K562 (cell line): ENCODE data around the gene SPINK4. TPM values are rescaled to one million over a fixed set of nuclear protein-coding genes. Genes with fewer than 3 reads are reported as not detected.
A peak's percentile ranks its signal among the peaks of the same experiment; 100 is the strongest.

ENCODE experiments used
- ATAC-seq: fragments of 200-7000 bp; cut with Tn5 transposase; 3 replicates; pipeline ENCODE4 v1.9.1; 2020; ENCODE audit warnings: moderate library complexity
- BruUV-seq: library from RNA; stranded (reverse); fragments of 400-500 nt; replicated peaks from 2 replicates; lab custom pipeline; 2021; lab: Mats Ljungman, UMichigan
- CTCF ChIA-PET: fragments of 300-600 bp; formaldehyde crosslinking; extraction: SDS; loops from one replicate; lab custom pipeline; 2021; ENCODE audit warnings: low intra/inter-chr PET ratio; lab: Yijun Ruan, JAX
- POLR2A ChIA-PET: fragments of 300-600, 350-650 bp; sonication (Branson Sonifier 250); formaldehyde crosslinking; extraction: SDS; loops from one replicate; lab custom pipeline; 2021; ENCODE audit warnings: antibody characterized with exemption, inconsistent platforms; lab: Yijun Ruan, JAX
- DNase-seq, 4 experiments: peaks; one replicate each; pipeline versions ENCODE4 v3.0.0 to v3.0.0-alpha.2; 2011 to 2018; ENCODE audit warnings: low spot score in 3 of 4, mixed read lengths in 3 of 4; ENCODE audit errors: extremely low read depth in 1 of 4
- FAIRE-seq: peaks from 2 replicates; lab custom pipeline; 2011; peaks lifted over from hg19 to GRCh38; lab: Jason Lieb, UNC
- H2AFZ ChIP-seq: 2 replicates; pipeline ENCODE4 v1.6.0; 2011; ENCODE audit warnings: low read depth, low read length, control low read depth, inconsistent platforms
- H3K27ac ChIP-seq: fragments of 200-600 bp; 3 replicates; pipeline ENCODE4 v1.8.0; 2011; ENCODE audit warnings: low read depth, mild to moderate bottlenecking, control low read depth, inconsistent platforms, low read length, moderate library complexity, mixed read lengths; ENCODE audit errors: extremely low read depth
- H3K27me3 ChIP-seq, 2 experiments: fragments of 300-600 bp in 1 of 2; 2 replicates in 1 of 2; 3 replicates in 1 of 2; pipeline versions ENCODE4 v1.6.0 to v1.8.0; 2011; ENCODE audit warnings: inconsistent platforms in 2 of 2, low read length in 2 of 2, mild to moderate bottlenecking in 1 of 2, mixed read lengths in 1 of 2, moderate library complexity in 1 of 2; ENCODE audit not compliant: control insufficient read depth in 2 of 2, insufficient read depth in 2 of 2
- H3K36me3 ChIP-seq: fragments of 300-600 bp; 3 replicates; pipeline ENCODE4 v1.8.0; 2011; ENCODE audit warnings: mild to moderate bottlenecking, low read length, inconsistent platforms; ENCODE audit not compliant: control insufficient read depth, insufficient read depth
- H3K4me1 ChIP-seq, 2 experiments: fragments of 200-600 bp in 1 of 2; replicated peaks in 1 of 2; 2 replicates in 1 of 2; 3 replicates in 1 of 2; pipeline versions ENCODE4 v1.5.1 to v1.8.0; 2011; ENCODE audit warnings: inconsistent platforms in 2 of 2, low read length in 2 of 2, mild to moderate bottlenecking in 1 of 2, mixed read lengths in 1 of 2, moderate library complexity in 1 of 2; ENCODE audit not compliant: control insufficient read depth in 2 of 2, insufficient read depth in 2 of 2
- H3K4me2 ChIP-seq: 2 replicates; pipeline ENCODE4 v1.6.1; 2011; ENCODE audit warnings: low read length, control low read depth, inconsistent platforms, mixed read lengths; ENCODE audit not compliant: insufficient read depth
- H3K4me3 ChIP-seq: fragments of 200-600 bp; sonication (generic), shearing (Covaris generic); 2 replicates; pipeline ENCODE4 v1.5.1; 2016; ENCODE audit warnings: control low read depth, inconsistent platforms
- H3K79me2 ChIP-seq: fragments of 200-600 bp; 3 replicates; pipeline ENCODE4 v1.8.0; 2011; ENCODE audit warnings: low read length, inconsistent platforms; ENCODE audit not compliant: control insufficient read depth, insufficient read depth
- H3K9ac ChIP-seq, 2 experiments: 2 replicates each; pipeline versions ENCODE4 v1.6.0 to v1.6.1; 2011; ENCODE audit warnings: low read depth in 2 of 2, low read length in 2 of 2, control low read depth in 1 of 2, inconsistent platforms in 1 of 2, mild to moderate bottlenecking in 1 of 2, mixed read lengths in 1 of 2; ENCODE audit not compliant: insufficient read depth in 1 of 2
- H3K9me1 ChIP-seq: one replicate; pipeline ENCODE4 v1.6.0; 2011; ENCODE audit warnings: inconsistent platforms, mild to moderate bottlenecking, low read length, moderate library complexity; ENCODE audit not compliant: control insufficient read depth, insufficient read depth
- H3K9me3 ChIP-seq: replicated peaks from 2 replicates; pipeline ENCODE4 v1.5.1; 2011; ENCODE audit warnings: low read depth, low read length, inconsistent platforms; ENCODE audit not compliant: control insufficient read depth, insufficient read depth
- H4K20me1 ChIP-seq: replicated peaks from 2 replicates; pipeline ENCODE4 v1.6.1; 2011; ENCODE audit warnings: low read length, inconsistent platforms, mixed read lengths; ENCODE audit not compliant: control insufficient read depth, insufficient read depth
- BMI1 ChIP-seq: fragments of 150-350 bp; IDR thresholded peaks from 2 replicates; pipeline ENCODE4 v1.6.1; 2014; ENCODE audit warnings: low read length
- CEBPB ChIP-seq: fragments of 450-650 bp; IDR thresholded peaks from 2 replicates; pipeline ENCODE4 v1.6.1; 2016; ENCODE audit warnings: missing genetic modification characterization, missing compliant biosample characterization
- MIER1 ChIP-seq: fragments of 450-650 bp; IDR thresholded peaks from 2 replicates; pipeline ENCODE4 v1.6.1; 2016; ENCODE audit warnings: antibody characterized with exemption, mild to moderate bottlenecking, low read depth
- NCOA2 ChIP-seq, 2 experiments: fragments of 450-650 bp; IDR thresholded peaks; 2 replicates each; pipeline ENCODE4 v1.6.1; 2018; ENCODE audit warnings: mild to moderate bottlenecking in 2 of 2, moderate library complexity in 1 of 2; ENCODE audit not compliant: partially characterized antibody in 2 of 2
- SPI1 ChIP-seq: IDR thresholded peaks from 2 replicates; pipeline ENCODE4 v1.6.1; 2011; ENCODE audit warnings: low read depth, low read length, control low read depth, borderline replicate concordance
- TAF9B ChIP-seq: fragments of 450-650 bp; IDR thresholded peaks from 2 replicates; pipeline ENCODE4 v1.6.1; 2018; ENCODE audit warnings: mild to moderate bottlenecking; ENCODE audit not compliant: partially characterized antibody
- ZSCAN32 ChIP-seq: fragments of 450-650 bp; formaldehyde crosslinking; IDR thresholded peaks from 2 replicates; pipeline ENCODE4 v1.4.0; 2020; ENCODE audit warnings: mild to moderate bottlenecking, moderate library complexity
- WGBS: fragments of 100-300 bp; shearing (Covaris generic); methylation state at CpG from one replicate; pipeline ENCODE4 v1.1.6; 2016; ENCODE audit warnings: low coverage, mixed read lengths; ENCODE audit not compliant: insufficient coverage; ENCODE audit errors: missing lambda C conversion rate; 5-methylcytosine and 5-hydroxymethylcytosine counted together
- in situ Hi-C: fragments of 300-500 bp; cut with MboI; formaldehyde crosslinking; loops from 4 replicates; pipeline ENCODE4 v1.15.0; 2018; ENCODE audit warnings: inconsistent platforms, mixed read lengths
- intact Hi-C: fragments of 100-400 bp; cut with micrococcal nuclease; formaldehyde crosslinking; loops from 2 replicates; pipeline ENCODE4 v1.14.2; 2022
- polyA plus RNA-seq, 8 experiments: library from polyadenylated mRNA; depleted of rRNA in 4 of 8; stranded (reverse) in 5 of 8; unstranded in 3 of 8; fragments of >200 nt; fragmentation: Nextera tagmentation in 2 of 8; fragmentation: Illumina TruSeq in 1 of 8; extraction: Ambion mirVana in 2 of 8; extraction: Trizol in 1 of 8; gene quantifications; 2 replicates each; pipeline versions ENCODE4 v1.2.1 to v1.2.3, GENCODE V29; 2011 to 2014; ENCODE audit warnings: inconsistent platforms in 1 of 8, missing spikeins in 1 of 8
- total RNA-seq, 7 experiments: library from RNA; depleted of rRNA in 6 of 7; stranded (reverse); fragments of >200 nt in 6 of 7; fragmentation: Illumina TruSeq in 2 of 7; extraction: Trizol in 2 of 7; gene quantifications; 2 replicates each; pipeline versions ENCODE4 v1.2.1 to v1.2.3, GENCODE V29; 2011 to 2021; ENCODE audit warnings: low replicate concordance in 1 of 7
- TF ChIP-seq, protein P1 (sequence below), 2 experiments: fragments of 450-650 bp in 1 of 2; sonication (generic) in 1 of 2; formaldehyde crosslinking in 1 of 2; IDR thresholded peaks in 1 of 2; conservative IDR thresholded peaks in 1 of 2; 2 replicates each; pipeline versions ENCODE4 v1.6.1 to v1.8.1; 2016 to 2023; ENCODE audit warnings: mild to moderate bottlenecking in 2 of 2, moderate library complexity in 2 of 2, inconsistent platforms in 1 of 2, missing genetic modification reagents in 1 of 2

SPINK4 gene
- total and polyA plus RNA-seq, 9 of the 15 experiments (the other 6 are each of a cell fraction or from before 2014, with no cell fraction given): 0.74 to 5.5 (median 2.1) TPM; not detected in 2

- Histone ChIP-seq H3K79me2 (no peaks in the 10 kb centered on the region), H3K27ac (no peak overlapping the region), H4K20me1 (no peaks in the 10 kb centered on the region), H3K27me3 (no peaks in the 10 kb centered on the region), H3K4me2 (no peak overlapping the region), H3K36me3 (no peaks in the 10 kb centered on the region), H3K9ac (no peak overlapping the region), H3K9me3 (no peaks in the 10 kb centered on the region), H3K4me1 (peaks cover 0 to 4% of the 10 kb centered on the region in 2 experiments; a peak in 2 of 5 replicates), H3K9me1 (no peaks in the 10 kb centered on the region), H3K4me3 (no peak overlapping the region), H2AFZ (no peak overlapping the region)
- WGBS: 47% methylated on average over 8 of the region's 10 CpGs
- in situ Hi-C loops (loop anchor here (5.0 to 25.0 kb wide), 3 partner anchors 145 to 840 kb away; partner anchors contain the start of genes ACO1, NDUFB6, SMIM27 and TOPORS), intact Hi-C loops (loop anchor here (10.0 kb wide), 1 partner anchor 232 kb away; no protein-coding TSS in a partner anchor)
- ChIA-PET POLR2A (interaction anchor here (1.0 to 1.2 kb wide), 2 partner anchors 12 to 151 kb away, joined by 3 to 6 read pairs; partner anchors contain the start of gene SMU1), CTCF (no interaction called here)
- DNase-seq (no peak), FAIRE-seq (no peak), ATAC-seq (no peak)
- no TSS peak for BruUV-seq
- TF ChIP-seq CEBPB (tag) (peak; percentile 69), ZSCAN32 (CRISPR knock-in tag) (no peak), NCOA2 (IDR thresholded peaks at IDR 0.05; ENCODE audit: partially characterized antibody in 2 of 2) (no peak), MIER1 (no peak), SPI1 (peak; percentile 52; the same call in 1 of the 2 replicates), TAF9B (no peak), BMI1 (no peak)
- TF ChIP-seq, protein P1, sequence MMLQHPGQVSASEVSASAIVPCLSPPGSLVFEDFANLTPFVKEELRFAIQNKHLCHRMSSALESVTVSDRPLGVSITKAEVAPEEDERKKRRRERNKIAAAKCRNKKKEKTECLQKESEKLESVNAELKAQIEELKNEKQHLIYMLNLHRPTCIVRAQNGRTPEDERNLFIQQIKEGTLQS (IDR thresholded peaks at IDR 0.05): peak; percentile 49
- TF ChIP-seq, protein P1 (CRISPR knock-in tag; conservative IDR thresholded peaks at IDR 0.05): no peak
Measured at GRCh38 chr9:33227008-33227398, 13.0 kb upstream of the SPINK4 start.
